Kidney epithelial cell (primary cell): ENCODE results near the gene CLN3. TPM values are rescaled to one million over a fixed set of nuclear protein-coding genes. Genes with fewer than 3 reads are reported as not detected.
"Not testable (repeated sequence)": the region's sequence is repeated elsewhere in the genome, so short reads cannot be mapped to it uniquely, and the experiment has no call there.

Experiments used
- DNase-seq: peaks from one replicate; pipeline ENCODE4 v3.0.0-alpha.2; 2010; ENCODE audit warnings: low read depth
- H3K27me3 ChIP-seq: 2 replicates; pipeline ENCODE4 v1.6.0; 2011; ENCODE audit warnings: low read length; ENCODE audit not compliant: control insufficient read depth, insufficient read depth
- H3K36me3 ChIP-seq: 2 replicates; pipeline ENCODE4 v1.5.1; 2011; ENCODE audit warnings: low read length; ENCODE audit not compliant: control insufficient read depth, insufficient read depth
- H3K4me3 ChIP-seq: 2 replicates; pipeline ENCODE4 v1.5.1; 2011; ENCODE audit warnings: low read depth, mild to moderate bottlenecking, control low read depth, low read length
- CTCF ChIP-seq: IDR thresholded peaks from 2 replicates; pipeline ENCODE4 v1.5.1; 2011; ENCODE audit warnings: mild to moderate bottlenecking, moderate library complexity, low read length, control low read depth, inconsistent platforms; ENCODE audit not compliant: insufficient read depth, poor library complexity, severe bottlenecking
- total RNA-seq: library from RNA; depleted of rRNA; stranded (reverse); fragments of >200 nt; gene quantifications from 2 replicates; pipeline ENCODE4 v1.2.3, GENCODE V29; 2015

CLN3 gene
- total RNA-seq, 1 donor from 2014 or later, result 30.3 TPM

GRCh38 chr16:28527985-28528384 lies 36.1 kb upstream of the CLN3 start:
- no peak for DNase-seq
- no peak for TF ChIP-seq CTCF

GRCh38 chr16:28527100-28527785 lies 35.4 kb upstream of the CLN3 start:
- H3K27me3 ChIP-seq, H3K36me3 ChIP-seq, H3K4me3 ChIP-seq, DNase-seq: not testable (repeated sequence)

More at GRCh38 chr16:28527985-28528384, 36.1 kb upstream of the CLN3 start:
- Histone ChIP-seq H3K36me3 (no peaks in the 10 kb centered on the region), H3K4me3 (no peak overlapping the region), H3K27me3 (no peaks in the 10 kb centered on the region)

GRCh38 chr16:28526201-28527099 lies 34.6 kb upstream of the CLN3 start:
- TF ChIP-seq CTCF, result no peak
- DNase-seq, result no peak
- peaks cover under 1% of the 10 kb centered on the region for H3K27me3 ChIP-seq
- H3K4me3 ChIP-seq, result no peak overlapping the region
- no peaks in the 10 kb centered on the region for H3K36me3 ChIP-seq

- no peak for TF ChIP-seq CTCF
- Histone ChIP-seq H3K27me3 (peaks cover 2% of the 10 kb centered on the region), H3K4me3 (no peak overlapping the region), H3K36me3 (no peaks in the 10 kb centered on the region)
- no peak for DNase-seq
Measured at GRCh38 chr16:28524681-28525171, 32.9 kb upstream of the CLN3 start.

GRCh38 chr16:28522792-28523191 lies 30.9 kb upstream of the CLN3 start:
- Histone ChIP-seq H3K27me3 (peaks cover 2% of the 10 kb centered on the region), H3K36me3 (no peaks in the 10 kb centered on the region), H3K4me3 (no peak overlapping the region)
- no peak for TF ChIP-seq CTCF
- no peak for DNase-seq

- peaks cover 2% of the 10 kb centered on the region for H3K27me3 ChIP-seq
- no peak for DNase-seq
- no peak for TF ChIP-seq CTCF
Measured at GRCh38 chr16:28521436-28521835, 29.6 kb upstream of the CLN3 start.

More at GRCh38 chr16:28521436-28521835, 29.6 kb upstream of the CLN3 start:
- no peak overlapping the region for H3K4me3 ChIP-seq
- H3K36me3 ChIP-seq, result no peaks in the 10 kb centered on the region
